Measurements from ENCODE around the gene FURIN.

DNA sequence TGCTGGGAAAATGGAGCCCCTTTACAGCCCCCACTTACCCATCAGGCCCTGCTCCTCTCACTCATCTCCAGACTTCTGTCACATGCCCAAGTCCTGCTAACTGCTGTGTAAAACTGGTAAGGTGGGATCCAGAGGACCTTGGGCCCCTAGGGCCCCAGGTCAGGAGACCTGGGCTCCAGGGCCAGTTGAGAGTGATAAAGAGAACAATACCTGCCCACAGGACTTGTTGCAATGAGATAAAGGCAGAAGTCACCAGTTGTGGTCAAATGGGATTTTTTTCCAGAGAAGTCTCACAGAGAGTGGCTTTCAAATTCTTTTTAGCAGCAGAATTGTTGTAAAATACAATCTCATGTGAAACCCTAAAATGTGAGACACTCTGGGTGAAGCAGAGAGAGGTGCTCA, 753 bp downstream of the FURIN start:
- TF ChIP-seq, protein P1, sequence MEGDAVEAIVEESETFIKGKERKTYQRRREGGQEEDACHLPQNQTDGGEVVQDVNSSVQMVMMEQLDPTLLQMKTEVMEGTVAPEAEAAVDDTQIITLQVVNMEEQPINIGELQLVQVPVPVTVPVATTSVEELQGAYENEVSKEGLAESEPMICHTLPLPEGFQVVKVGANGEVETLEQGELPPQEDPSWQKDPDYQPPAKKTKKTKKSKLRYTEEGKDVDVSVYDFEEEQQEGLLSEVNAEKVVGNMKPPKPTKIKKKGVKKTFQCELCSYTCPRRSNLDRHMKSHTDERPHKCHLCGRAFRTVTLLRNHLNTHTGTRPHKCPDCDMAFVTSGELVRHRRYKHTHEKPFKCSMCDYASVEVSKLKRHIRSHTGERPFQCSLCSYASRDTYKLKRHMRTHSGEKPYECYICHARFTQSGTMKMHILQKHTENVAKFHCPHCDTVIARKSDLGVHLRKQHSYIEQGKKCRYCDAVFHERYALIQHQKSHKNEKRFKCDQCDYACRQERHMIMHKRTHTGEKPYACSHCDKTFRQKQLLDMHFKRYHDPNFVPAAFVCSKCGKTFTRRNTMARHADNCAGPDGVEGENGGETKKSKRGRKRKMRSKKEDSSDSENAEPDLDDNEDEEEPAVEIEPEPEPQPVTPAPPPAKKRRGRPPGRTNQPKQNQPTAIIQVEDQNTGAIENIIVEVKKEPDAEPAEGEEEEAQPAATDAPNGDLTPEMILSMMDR (IDR thresholded peaks at IDR 0.05; ENCODE audit: control extremely low read depth in 1 of 3, insufficient read depth in 1 of 3, low read depth in 1 of 3, low read length in 3 of 3), result no peak
- TF ChIP-seq TBP (IDR thresholded peaks at IDR 0.05; ENCODE audit: low read depth, low read length) (no peak), CEBPB (IDR thresholded peaks at IDR 0.05; ENCODE audit: low read depth, low read length) (no peak), POLR2A (IDR thresholded peaks at IDR 0.05; ENCODE audit: control extremely low read depth in 1 of 2, low read depth in 2 of 2, low read length in 2 of 2) (no peak; a peak in 1 of 3 replicates), EP300 (IDR thresholded peaks at IDR 0.05; ENCODE audit: borderline replicate concordance in 1 of 2, low read depth in 2 of 2, low read length in 2 of 2) (no peak)

Data from H1 (cell line).